GM18951 (cell line): ENCODE results near the gene LCAT.
"Not testable (repeated sequence)": the region's sequence is repeated elsewhere in the genome, so short reads cannot be mapped to it uniquely, and the experiment has no call there.

Source experiments
- POLR2A ChIP-seq: IDR thresholded peaks from 4 replicates; pipeline ENCODE4 v1.6.1; 2011; ENCODE audit warnings: mild to moderate bottlenecking; ENCODE audit not compliant: insufficient read length, insufficient read depth; ENCODE audit errors: extremely low read depth
- in situ Hi-C: fragments of 300-500 bp; cut with MboI; formaldehyde crosslinking; loops from one replicate; pipeline ENCODE4 v1.12.0; 2022; ENCODE audit warnings: low sequenced_read_pairs, mixed read lengths, inconsistent platforms; ENCODE audit not compliant: unreplicated experiment

LCAT gene

GRCh38 chr16:67927131-67927941 lies 16.6 kb downstream of the LCAT start:
- peak; percentile 5 for TF ChIP-seq POLR2A
- in situ Hi-C loops, result no loop called here

GRCh38 chr16:67926181-67926750 lies 17.7 kb downstream of the LCAT start:
- no peak for TF ChIP-seq POLR2A
- in situ Hi-C loops, result no loop called here

GRCh38 chr16:67924140-67924906 lies 19.6 kb downstream of the LCAT start:
- TF ChIP-seq POLR2A, result no peak
- in situ Hi-C loops, result no loop called here

- in situ Hi-C loops, result no loop called here
- no peak for TF ChIP-seq POLR2A
Observed at GRCh38 chr16:67923414-67924116, 20.4 kb downstream of the LCAT start.

GRCh38 chr16:67922740-67923139 lies 21.2 kb downstream of the LCAT start:
- no peak for TF ChIP-seq POLR2A
- in situ Hi-C loops, result no loop called here

- no peak for TF ChIP-seq POLR2A
- in situ Hi-C loops, result no loop called here
Observed at GRCh38 chr16:67922221-67922620, 21.7 kb downstream of the LCAT start.

- TF ChIP-seq POLR2A, result no peak
- in situ Hi-C loops, result no loop called here
Observed at GRCh38 chr16:67919622-67920221, 24.2 kb downstream of the LCAT start.

GRCh38 chr16:67917852-67918236 lies 26.1 kb downstream of the LCAT start:
- in situ Hi-C loops, result no loop called here
- no peak for TF ChIP-seq POLR2A

- in situ Hi-C loops, result no loop called here
- TF ChIP-seq POLR2A, result no peak
Observed at GRCh38 chr16:67917140-67917851, 26.6 kb downstream of the LCAT start.

GRCh38 chr16:67915831-67916723 lies 27.8 kb downstream of the LCAT start:
- in situ Hi-C loops, result no loop called here
- TF ChIP-seq POLR2A, result no peak

GRCh38 chr16:67915496-67915769 lies 28.5 kb downstream of the LCAT start:
- in situ Hi-C loops, result not testable (repeated sequence)
